HG03442 (cell line): ENCODE data around the gene MYBPC2.

ENCODE experiments used
- ATAC-seq: cut with Tn5 transposase; IDR thresholded peaks from one replicate; pipeline ENCODE4 v1.9.1; 2021; ENCODE audit warnings: mild to moderate bottlenecking, moderate library complexity; ENCODE audit not compliant: unreplicated experiment

The MYBPC2 gene

GRCh38 chr19:50478901-50479715, 46.4 kb downstream of the MYBPC2 start:
- ATAC-seq, result no peak

DNA sequence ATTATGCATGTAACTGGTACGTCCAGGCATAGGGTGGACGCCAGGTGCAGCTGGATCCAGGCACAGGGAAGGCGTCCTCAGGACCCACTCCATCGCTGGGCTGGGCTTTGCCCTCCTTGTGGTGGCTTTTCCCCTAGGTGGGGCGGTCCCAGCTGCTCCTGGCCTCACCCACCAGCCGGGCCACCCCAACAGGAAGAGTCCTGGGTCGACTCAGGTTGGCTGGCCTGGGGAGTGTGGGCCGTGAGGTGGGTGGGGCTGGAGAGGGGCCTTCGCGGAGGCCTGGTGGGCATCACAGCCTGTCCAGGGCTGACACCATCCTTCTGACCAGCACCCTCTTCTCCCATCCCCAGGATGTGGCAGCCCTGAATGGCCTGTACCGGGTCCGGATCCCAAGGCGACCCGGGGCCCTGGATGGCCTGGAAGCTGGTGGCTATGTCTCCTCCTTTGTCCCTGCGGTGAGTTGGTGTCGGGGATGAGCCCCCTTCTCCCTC, 47.1 kb downstream of the MYBPC2 start:
- ATAC-seq, result no peak

GRCh38 chr19:50480281-50481111, 47.8 kb downstream of the MYBPC2 start:
- ATAC-seq, result no peak

DNA sequence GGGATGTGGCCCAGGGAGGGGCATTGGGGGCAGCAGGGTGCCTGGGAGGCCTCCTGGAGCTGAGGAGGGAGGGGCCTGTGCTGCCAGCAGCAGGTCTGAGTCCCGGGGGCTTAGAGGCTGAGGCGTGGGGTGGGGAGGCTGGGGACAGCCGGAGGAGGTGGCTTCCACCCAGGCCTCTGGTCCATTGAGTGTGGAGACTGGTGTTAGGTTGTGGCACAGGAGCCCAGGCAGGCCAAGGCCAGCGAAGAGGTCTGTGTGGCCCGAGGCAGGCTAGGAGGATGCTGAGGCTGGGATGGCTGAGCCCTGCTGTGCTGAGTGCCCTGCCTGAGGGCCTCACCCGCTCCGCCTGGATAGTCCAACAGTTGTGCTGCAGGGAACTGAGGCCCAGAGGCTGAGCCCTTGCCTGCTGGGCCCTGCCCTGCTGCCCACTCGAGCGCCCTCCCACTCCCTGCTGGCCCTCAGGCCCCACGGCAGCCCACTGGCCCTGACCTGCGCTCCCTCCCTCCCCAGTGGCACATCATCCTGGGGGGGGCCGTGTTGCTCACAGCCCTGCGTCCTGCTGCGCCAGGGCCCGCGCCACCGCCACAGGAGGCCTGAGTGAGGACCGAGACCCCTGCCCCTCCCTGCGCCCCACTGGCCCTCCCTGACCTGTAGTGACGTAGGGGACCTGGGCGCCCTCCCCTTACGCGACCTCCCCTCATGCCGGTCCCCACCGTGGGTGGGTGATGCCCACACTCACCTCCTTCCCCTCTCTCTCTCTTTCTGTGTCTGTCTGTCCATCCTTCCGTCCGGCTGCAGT, 48.9 kb downstream of the MYBPC2 start:
- ATAC-seq, result no peak

DNA sequence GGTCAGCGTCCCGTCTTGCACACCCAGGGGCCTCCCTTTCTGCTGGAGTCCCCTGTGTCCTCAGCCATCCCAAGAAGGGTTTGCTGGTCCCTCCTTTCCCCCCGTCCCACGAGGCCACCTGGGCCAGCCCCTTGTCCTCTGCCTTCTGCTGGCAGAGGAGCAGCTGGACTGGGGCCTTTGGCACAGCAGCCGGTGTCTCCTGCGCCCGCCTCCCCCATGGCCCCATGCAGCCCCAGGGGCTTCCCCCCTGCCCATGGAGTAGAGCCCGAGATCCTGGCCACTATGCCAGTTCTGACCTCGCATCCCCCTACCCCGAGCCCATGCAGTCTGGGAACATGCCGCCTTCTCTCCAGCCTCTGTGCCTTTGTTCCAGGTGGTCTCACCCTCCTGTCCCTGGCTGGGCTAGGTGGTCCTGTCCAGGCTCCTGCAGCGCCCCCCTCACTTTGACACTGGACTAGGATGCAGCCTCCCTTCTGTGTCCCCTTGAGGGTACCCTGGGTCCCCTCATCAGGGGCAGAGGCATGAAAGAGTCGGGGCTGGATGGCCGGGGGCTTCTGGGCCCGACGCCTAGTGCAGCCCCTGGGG, 49.7 kb downstream of the MYBPC2 start:
- ATAC-seq, result no peak

DNA sequence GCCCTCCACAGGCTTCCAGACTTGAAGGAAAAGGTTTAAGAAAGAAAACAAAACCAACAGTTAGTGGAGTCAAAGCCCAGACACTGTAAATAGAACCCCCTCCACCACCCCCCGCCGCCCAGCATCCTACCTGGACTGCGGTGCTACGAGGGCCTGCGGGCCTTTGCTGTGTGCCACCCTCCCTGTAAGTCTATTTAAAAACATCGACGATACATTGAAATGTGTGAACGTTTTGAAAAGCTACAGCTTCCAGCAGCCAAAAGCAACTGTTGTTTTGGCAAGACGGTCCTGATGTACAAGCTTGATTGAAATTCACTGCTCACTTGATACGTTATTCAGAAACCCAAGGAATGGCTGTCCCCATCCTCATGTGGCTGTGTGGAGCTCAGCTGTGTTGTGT, 50.2 kb downstream of the MYBPC2 start:
- no peak for ATAC-seq

- ATAC-seq, result no peak
These were observed 52.7 kb downstream of the MYBPC2 start for GRCh38 chr19:50485284-50485955.

- ATAC-seq, result no peak
These were observed 54.3 kb downstream of the MYBPC2 start for GRCh38 chr19:50486823-50487515.

GRCh38 chr19:50488389-50489194, 55.9 kb downstream of the MYBPC2 start:
- ATAC-seq, result no peak

- ATAC-seq, result no peak
These were observed 56.8 kb downstream of the MYBPC2 start for GRCh38 chr19:50489461-50490011.

DNA sequence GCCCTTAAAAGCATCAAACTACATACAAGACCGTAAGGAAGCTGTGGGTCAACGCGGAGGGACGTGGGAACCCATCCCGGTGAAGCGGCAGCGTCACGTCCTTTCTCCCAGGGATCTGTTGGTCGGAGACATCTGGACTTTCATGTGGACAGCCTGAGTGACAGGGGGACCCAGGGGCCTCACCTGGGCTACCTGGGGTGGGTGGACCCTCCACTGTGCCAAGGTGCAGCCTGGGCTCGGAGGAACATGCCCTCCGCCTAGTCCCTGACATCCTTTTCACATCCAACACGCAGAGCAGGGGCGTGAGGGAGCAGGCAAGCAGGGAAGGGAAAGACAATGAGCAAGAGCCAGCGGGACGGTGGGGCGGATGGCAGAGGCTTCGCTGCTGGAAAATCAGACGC, 57.7 kb downstream of the MYBPC2 start:
- ATAC-seq, result no peak

DNA sequence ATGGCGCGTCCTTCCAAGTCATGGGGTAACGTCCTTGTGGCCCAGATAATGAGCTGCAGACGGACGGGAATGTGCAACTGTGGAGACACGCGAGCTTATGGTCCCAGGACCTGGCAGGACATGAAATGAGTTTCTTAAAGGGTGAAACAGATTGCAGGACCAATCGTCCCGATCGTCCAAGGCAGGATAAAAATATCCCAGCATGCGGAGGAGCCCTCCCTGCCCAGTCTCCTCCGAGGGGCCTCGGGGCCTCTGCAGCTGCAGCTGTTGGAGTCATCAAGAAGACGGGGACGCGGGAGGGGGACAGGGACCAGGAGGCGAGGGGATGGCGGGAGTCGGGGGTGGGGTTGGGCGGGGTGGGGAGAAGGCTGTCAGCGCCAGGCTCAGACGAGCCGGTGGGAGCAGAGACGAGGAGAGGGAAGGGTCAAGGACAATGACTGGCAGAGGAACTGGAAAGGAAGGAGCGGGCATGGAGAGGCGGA, 58.3 kb downstream of the MYBPC2 start:
- no peak for ATAC-seq

DNA sequence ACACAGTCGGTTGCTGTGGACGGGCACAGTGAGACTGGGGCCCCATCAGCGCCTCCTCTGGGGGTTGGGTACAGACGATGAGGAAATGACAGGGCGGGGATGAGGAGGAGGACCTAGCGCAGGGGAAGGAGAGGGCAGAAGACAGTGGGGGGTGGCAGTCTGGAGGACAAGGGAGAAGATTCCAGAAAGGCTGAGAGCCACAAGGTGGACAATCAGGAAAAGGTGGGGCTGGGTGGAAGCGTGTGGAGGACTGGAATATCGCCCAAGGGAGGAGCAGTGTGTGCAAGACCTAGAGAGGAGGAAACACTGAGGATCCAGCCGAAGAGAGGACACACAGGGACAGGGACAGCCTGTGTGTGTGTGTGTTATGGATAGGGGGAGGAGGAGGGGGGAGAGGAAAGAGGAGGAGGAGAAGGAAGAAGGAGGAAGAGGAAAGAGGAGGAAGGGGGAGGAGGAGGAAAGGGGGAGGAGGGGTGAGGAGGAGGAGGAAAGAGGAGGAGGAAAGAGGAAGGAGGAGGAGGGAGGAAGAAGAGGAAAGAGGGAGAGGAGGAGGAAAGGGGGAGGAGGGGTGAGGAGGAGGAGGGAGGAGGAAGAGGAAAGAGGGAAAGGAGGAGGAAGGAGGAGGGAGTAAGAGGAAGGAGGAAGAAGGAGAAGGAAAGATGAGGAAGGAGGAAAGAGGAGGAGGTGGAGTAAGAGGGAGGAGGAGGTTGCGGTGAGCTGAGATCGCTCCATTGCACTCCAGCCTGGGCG, 59.8 kb downstream of the MYBPC2 start:
- no peak for ATAC-seq

- no peak for ATAC-seq
These were observed 60.5 kb downstream of the MYBPC2 start for GRCh38 chr19:50493171-50493570.

GRCh38 chr19:50494186-50495019, 61.7 kb downstream of the MYBPC2 start:
- no peak for ATAC-seq

DNA sequence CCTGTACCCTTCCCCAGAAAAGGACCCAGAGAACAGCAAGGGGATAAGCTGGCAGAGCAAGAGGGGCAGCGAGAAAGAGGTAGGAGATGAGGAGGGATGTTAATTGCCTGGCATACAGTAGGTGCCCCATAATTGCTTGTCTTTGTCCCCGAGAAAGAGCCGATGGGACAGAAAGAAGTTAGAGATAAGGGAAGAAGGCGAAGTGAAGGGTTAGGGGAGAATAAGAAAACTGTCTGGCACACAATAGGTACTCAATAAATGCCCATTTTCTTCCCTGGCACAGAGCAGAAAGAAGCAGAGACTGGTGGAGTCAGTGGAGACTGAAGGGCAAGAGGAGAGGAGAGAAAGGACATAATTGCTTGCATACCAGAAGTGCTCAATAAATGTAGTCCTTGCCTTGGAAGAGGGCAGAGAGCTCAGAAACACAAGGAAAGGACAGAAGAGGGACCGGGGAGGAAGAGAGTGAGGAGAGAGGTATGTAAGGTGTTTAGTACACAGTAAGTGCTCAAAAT, 62.4 kb downstream of the MYBPC2 start:
- ATAC-seq, result no peak
